ENCODE measurements around the gene FES.

The FES gene

GRCh38 chr15:90851114-90851513 lies 33.2 kb upstream of the FES start:
- DNase-seq (ENCODE audit: low read depth, low spot score), result no peak
- TF ChIP-seq CTCF (IDR thresholded peaks at IDR 0.05; ENCODE audit: insufficient read depth, low read length, missing control alignments), result no peak
- POLR2A ChIA-PET, result interaction anchor here (0.5 kb wide), 1 partner anchor 24 kb away, joined by 3 read pairs; no protein-coding TSS in a partner anchor
- no peak overlapping the region for H3K4me3 ChIP-seq (ENCODE audit: low read depth, low read length)
- CTCF ChIA-PET, result interaction anchor here (1.8 kb wide), 1 partner anchor 203 kb away, joined by 5 read pairs; no protein-coding TSS in a partner anchor

GRCh38 chr15:90851940-90852339 lies 32.4 kb upstream of the FES start:
- ChIA-PET POLR2A (no interaction called here), CTCF (interaction anchor here (1.4 to 1.8 kb wide), 2 partner anchors 33 to 204 kb away, joined by 4 to 5 read pairs; no protein-coding TSS in a partner anchor)
- TF ChIP-seq CTCF (IDR thresholded peaks at IDR 0.05; ENCODE audit: insufficient read depth, low read length, missing control alignments), result no peak
- no peak overlapping the region for H3K4me3 ChIP-seq (ENCODE audit: low read depth, low read length)
- no peak for DNase-seq (ENCODE audit: low read depth, low spot score)

- H3K4me3 ChIP-seq (ENCODE audit: low read depth, low read length), result no peak overlapping the region
- CTCF ChIA-PET, result no interaction called here
- no peak for TF ChIP-seq CTCF (IDR thresholded peaks at IDR 0.05; ENCODE audit: insufficient read depth, low read length, missing control alignments)
- no peak for DNase-seq (ENCODE audit: low read depth, low spot score)
- POLR2A ChIA-PET, result no interaction called here
Observed at GRCh38 chr15:90855139-90855538, 29.2 kb upstream of the FES start.

GRCh38 chr15:90857337-90857736 lies 27.0 kb upstream of the FES start:
- TF ChIP-seq CTCF (IDR thresholded peaks at IDR 0.05; ENCODE audit: insufficient read depth, low read length, missing control alignments), result no peak
- DNase-seq (ENCODE audit: low read depth, low spot score), result no peak
- CTCF ChIA-PET, result no interaction called here
- no peak overlapping the region for H3K4me3 ChIP-seq (ENCODE audit: low read depth, low read length)
- POLR2A ChIA-PET, result no interaction called here

GRCh38 chr15:90857883-90858443 lies 26.3 kb upstream of the FES start:
- ChIA-PET POLR2A (no interaction called here), CTCF (interaction anchor here (0.6 kb wide), 1 partner anchor 159 kb away, joined by 3 read pairs; no protein-coding TSS in a partner anchor)
- no peak for TF ChIP-seq CTCF (IDR thresholded peaks at IDR 0.05; ENCODE audit: insufficient read depth, low read length, missing control alignments)

GRCh38 chr15:90859234-90860131 lies 24.8 kb upstream of the FES start:
- H3K4me3 ChIP-seq (ENCODE audit: low read depth, low read length), result no peak overlapping the region
- no peak for TF ChIP-seq CTCF (IDR thresholded peaks at IDR 0.05; ENCODE audit: insufficient read depth, low read length, missing control alignments)
- POLR2A ChIA-PET, result no interaction called here
- no peak for DNase-seq (ENCODE audit: low read depth, low spot score)
- CTCF ChIA-PET, result interaction anchor here (1.0 kb wide), 1 partner anchor 166 kb away, joined by 4 read pairs; no protein-coding TSS in a partner anchor

More at GRCh38 chr15:90857883-90858443, 26.3 kb upstream of the FES start:
- DNase-seq (ENCODE audit: low read depth, low spot score), result no peak
- no peak overlapping the region for H3K4me3 ChIP-seq (ENCODE audit: low read depth, low read length)
